Gastroesophageal sphincter (tissue), 4 donors: ENCODE results near the gene TNFSF10. TPM values are rescaled to one million over a fixed set of nuclear protein-coding genes. Genes with fewer than 3 reads are reported as not detected.

Source experiments
- ATAC-seq: fragments of 150-250 bp; one replicate; pipeline ENCODE4 v1.9.1; 2016; ENCODE audit warnings: mild to moderate bottlenecking, moderate library complexity
- H3K27ac ChIP-seq, 4 donors: fragments of 200-600 bp; sonication (generic) in 3 of 4; 1 replicate in 3 of 4; 2 replicates in 1 of 4; pipeline ENCODE4 v1.5.1; 2016 to 2019
- H3K27me3 ChIP-seq: fragments of 200-600 bp; sonication (generic); one replicate; pipeline ENCODE4 v1.5.1; 2019
- H3K36me3 ChIP-seq, 2 donors: fragments of 200-600 bp; sonication (generic); one replicate each; pipeline ENCODE4 v1.5.1; 2019; ENCODE audit warnings: control low read depth in 1 of 2
- H3K4me1 ChIP-seq, 3 donors: fragments of 200-600 bp; sonication (generic); 1 replicate in 2 of 3; 2 replicates in 1 of 3; pipeline ENCODE4 v1.5.1; 2016 to 2019; ENCODE audit warnings: control low read depth in 2 of 3
- H3K4me3 ChIP-seq, 2 donors: fragments of 200-600 bp; sonication (generic); one replicate each; pipeline ENCODE4 v1.5.1; 2019; ENCODE audit warnings: mild to moderate bottlenecking in 1 of 2, moderate library complexity in 1 of 2
- H3K9me3 ChIP-seq, 3 donors: fragments of 200-600 bp; sonication (generic); one replicate each; pipeline ENCODE4 v1.5.1; 2017 to 2019; ENCODE audit warnings: control low read depth in 2 of 3
- EP300 ChIP-seq: sonication (generic); formaldehyde crosslinking; IDR thresholded peaks from one replicate; pipeline ENCODE4 v1.6.1; 2017; ENCODE audit warnings: antibody characterized with exemption, mild to moderate bottlenecking
- POLR2A ChIP-seq, 2 donors: fragments of 450-650 bp; IDR thresholded peaks; one replicate each; pipeline ENCODE4 v1.6.1; 2017; ENCODE audit warnings: antibody characterized with exemption in 2 of 2, mild to moderate bottlenecking in 2 of 2, moderate library complexity in 1 of 2
- POLR2AphosphoS5 ChIP-seq: sonication (generic); formaldehyde crosslinking; IDR thresholded peaks from one replicate; pipeline ENCODE4 v1.6.1; 2017; ENCODE audit warnings: antibody characterized with exemption
- WGBS, 2 donors: methylation state at CpG; one replicate each; pipeline ENCODE4 v1.1.5; 2018; ENCODE audit warnings: low coverage in 1 of 2; 5-methylcytosine and 5-hydroxymethylcytosine counted together
- total RNA-seq, 4 donors: library from RNA; depleted of rRNA; stranded (reverse); fragments of >200 nt; gene quantifications; one replicate each; pipeline ENCODE4 v1.1.0, GENCODE V29; 2016
- TF ChIP-seq, protein P1 (sequence below), 4 experiments: fragments of 200-600 bp in 2 of 4; fragments of 450-650 bp in 2 of 4; sonication (generic) in 1 of 4; IDR thresholded peaks; one replicate each; pipeline ENCODE4 v1.5.1; 2017 to 2019; ENCODE audit warnings: antibody characterized with exemption in 4 of 4, mild to moderate bottlenecking in 2 of 4, moderate library complexity in 2 of 4

TNFSF10 gene
- total RNA-seq, 4 donors from 2014 or later = 21.5 to 32.3 (median 27.1) TPM

DNA sequence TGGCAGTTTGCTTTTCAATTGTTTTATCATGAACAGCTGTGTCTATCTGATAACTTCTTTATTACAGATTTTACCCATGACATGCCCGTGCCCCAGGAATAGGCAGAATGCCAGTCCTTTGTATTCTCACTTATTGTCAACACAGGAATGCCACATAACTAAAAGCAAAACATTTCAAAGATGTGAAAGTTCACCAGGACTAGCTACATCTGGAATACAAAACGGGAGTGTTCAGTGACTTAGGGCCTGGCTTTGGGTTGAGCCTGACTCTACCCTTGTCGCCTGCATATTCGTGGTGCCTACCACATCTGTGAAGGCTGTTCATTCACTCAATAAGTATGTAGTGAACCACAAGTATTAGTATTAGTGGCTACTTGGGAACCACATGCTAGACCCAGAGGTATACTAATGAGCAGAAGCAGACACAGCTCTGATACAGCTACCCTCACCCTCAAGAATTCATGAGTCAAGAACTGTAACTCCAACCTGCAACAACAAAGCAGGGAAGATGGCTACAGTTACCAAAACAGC, 2.9 kb downstream of the TNFSF10 start:
- H3K36me3 ChIP-seq = no peaks in the 10 kb centered on the region
- ATAC-seq = no peak
- H3K4me1 ChIP-seq = peaks cover 3 to 59% (median 8%) of the 10 kb centered on the region in 3 donors
- TF ChIP-seq EP300 (no peak), POLR2AphosphoS5 (no peak), POLR2A (IDR thresholded peaks at IDR 0.05) (no peak)
- TF ChIP-seq, protein P1, sequence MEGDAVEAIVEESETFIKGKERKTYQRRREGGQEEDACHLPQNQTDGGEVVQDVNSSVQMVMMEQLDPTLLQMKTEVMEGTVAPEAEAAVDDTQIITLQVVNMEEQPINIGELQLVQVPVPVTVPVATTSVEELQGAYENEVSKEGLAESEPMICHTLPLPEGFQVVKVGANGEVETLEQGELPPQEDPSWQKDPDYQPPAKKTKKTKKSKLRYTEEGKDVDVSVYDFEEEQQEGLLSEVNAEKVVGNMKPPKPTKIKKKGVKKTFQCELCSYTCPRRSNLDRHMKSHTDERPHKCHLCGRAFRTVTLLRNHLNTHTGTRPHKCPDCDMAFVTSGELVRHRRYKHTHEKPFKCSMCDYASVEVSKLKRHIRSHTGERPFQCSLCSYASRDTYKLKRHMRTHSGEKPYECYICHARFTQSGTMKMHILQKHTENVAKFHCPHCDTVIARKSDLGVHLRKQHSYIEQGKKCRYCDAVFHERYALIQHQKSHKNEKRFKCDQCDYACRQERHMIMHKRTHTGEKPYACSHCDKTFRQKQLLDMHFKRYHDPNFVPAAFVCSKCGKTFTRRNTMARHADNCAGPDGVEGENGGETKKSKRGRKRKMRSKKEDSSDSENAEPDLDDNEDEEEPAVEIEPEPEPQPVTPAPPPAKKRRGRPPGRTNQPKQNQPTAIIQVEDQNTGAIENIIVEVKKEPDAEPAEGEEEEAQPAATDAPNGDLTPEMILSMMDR (IDR thresholded peaks at IDR 0.05) = no peak
- H3K27ac ChIP-seq = peak overlapping the region in 2 of 4 donors; percentile 12 to 26
- no peaks in the 10 kb centered on the region for H3K9me3 ChIP-seq
- H3K27me3 ChIP-seq = no peaks in the 10 kb centered on the region
- peak overlapping the region in 1 of 2 donors; percentile 54 for H3K4me3 ChIP-seq
- WGBS, 2 donors = 67 to 76% methylated on average over 1 to 4 of the region's 4 CpGs

DNA sequence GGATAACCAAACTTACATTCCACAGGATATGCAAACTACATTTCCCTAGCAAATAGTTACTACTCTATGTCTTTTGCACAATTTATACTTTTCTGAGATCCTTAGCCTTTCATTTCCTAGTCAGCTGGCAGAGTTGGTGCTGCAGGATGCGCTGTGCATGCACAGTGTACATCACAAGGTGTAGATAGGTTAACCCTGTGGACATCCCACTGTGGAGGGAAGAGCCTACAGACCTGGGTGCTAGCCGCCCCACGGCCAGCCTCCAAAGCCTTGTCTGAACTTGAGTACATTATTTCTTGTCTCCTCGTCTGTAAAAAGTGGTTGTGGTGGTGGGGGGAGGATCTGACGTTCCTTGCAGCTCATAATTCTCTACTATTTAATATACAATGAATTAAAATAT, 3.5 kb downstream of the TNFSF10 start:
- H3K27me3 ChIP-seq = no peaks in the 10 kb centered on the region
- H3K4me3 ChIP-seq = peak overlapping the region in 1 of 2 donors; percentile 54
- ATAC-seq = no peak
- H3K4me1 ChIP-seq = peaks cover 8 to 65% (median 9%) of the 10 kb centered on the region in 3 donors
- TF ChIP-seq EP300 (no peak), POLR2AphosphoS5 (no peak), POLR2A (IDR thresholded peaks at IDR 0.05) (no peak)
- TF ChIP-seq, protein P1 (IDR thresholded peaks at IDR 0.05) = no peak
- no peaks in the 10 kb centered on the region for H3K9me3 ChIP-seq
- 63 to 79% methylated on average over 5 of the region's 5 CpGs for WGBS, 2 donors
- H3K27ac ChIP-seq = no peak overlapping the region
- no peaks in the 10 kb centered on the region for H3K36me3 ChIP-seq

GRCh38 chr3:172518929-172519640, 4.1 kb downstream of the TNFSF10 start:
- 57 to 61% methylated on average over 2 of the region's 2 CpGs for WGBS, 2 donors
- no peaks in the 10 kb centered on the region for H3K9me3 ChIP-seq
- H3K4me1 ChIP-seq = peaks cover 8 to 67% (median 11%) of the 10 kb centered on the region in 3 donors
- H3K27me3 ChIP-seq = no peaks in the 10 kb centered on the region
- no peak overlapping the region for H3K27ac ChIP-seq
- TF ChIP-seq, protein P1 (IDR thresholded peaks at IDR 0.05) = no peak
- TF ChIP-seq POLR2A (IDR thresholded peaks at IDR 0.05) (no peak), EP300 (no peak)
- H3K36me3 ChIP-seq = no peaks in the 10 kb centered on the region
- peak overlapping the region in 1 of 2 donors; percentile 54 for H3K4me3 ChIP-seq
- no peak for ATAC-seq

DNA sequence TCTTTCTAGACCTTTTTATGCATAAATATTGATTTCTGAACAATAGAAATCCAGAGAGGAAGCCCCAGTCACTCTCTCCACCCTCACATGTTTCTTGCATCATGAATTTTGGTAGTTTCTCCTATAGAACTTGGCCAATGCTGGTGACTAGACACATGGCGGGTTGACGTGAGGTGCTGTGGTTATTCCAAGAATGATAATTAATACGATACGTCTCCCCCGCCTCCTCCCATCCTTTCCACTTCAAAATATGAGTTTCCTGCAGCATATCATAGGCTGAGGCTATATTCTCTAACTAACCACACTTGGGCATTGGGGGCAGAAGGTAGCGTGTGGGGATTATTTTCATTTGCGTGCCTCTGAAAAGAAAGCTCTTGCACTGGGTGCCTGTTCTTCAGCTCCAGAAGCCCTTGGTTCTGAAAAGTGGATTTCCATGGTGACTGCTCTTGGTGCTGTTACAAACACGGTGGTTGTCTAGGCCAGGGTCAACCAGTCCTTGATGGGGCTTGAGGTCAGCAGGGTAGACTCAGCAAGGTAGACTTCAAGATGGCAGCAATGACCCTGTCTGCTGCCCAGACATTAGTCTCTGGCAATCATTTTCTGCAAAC, 5.3 kb downstream of the TNFSF10 start:
- Histone ChIP-seq H3K36me3 (no peaks in the 10 kb centered on the region), H3K9me3 (no peaks in the 10 kb centered on the region), H3K27ac (peak overlapping the region in 2 of 4 donors; percentile 26 to 66), H3K4me1 (peaks cover 8 to 72% (median 11%) of the 10 kb centered on the region in 3 donors), H3K27me3 (no peaks in the 10 kb centered on the region), H3K4me3 (no peak overlapping the region)
- TF ChIP-seq POLR2A (IDR thresholded peaks at IDR 0.05) = no peak
- TF ChIP-seq, protein P1 (IDR thresholded peaks at IDR 0.05) = no peak
- TF ChIP-seq POLR2AphosphoS5 = no peak
- TF ChIP-seq EP300 = no peak
- no peak for ATAC-seq
- WGBS, 2 donors = 86 to 91% methylated on average over 8 of the region's 8 CpGs
